Measurements from ENCODE around the gene EPS15. TPM values are rescaled to one million over a fixed set of nuclear protein-coding genes. Genes with fewer than 3 reads are reported as not detected.

EPS15 gene
- total and polyA plus RNA-seq, 4 donors, result 8.8 to 52.1 (median 19.1) TPM

DNA sequence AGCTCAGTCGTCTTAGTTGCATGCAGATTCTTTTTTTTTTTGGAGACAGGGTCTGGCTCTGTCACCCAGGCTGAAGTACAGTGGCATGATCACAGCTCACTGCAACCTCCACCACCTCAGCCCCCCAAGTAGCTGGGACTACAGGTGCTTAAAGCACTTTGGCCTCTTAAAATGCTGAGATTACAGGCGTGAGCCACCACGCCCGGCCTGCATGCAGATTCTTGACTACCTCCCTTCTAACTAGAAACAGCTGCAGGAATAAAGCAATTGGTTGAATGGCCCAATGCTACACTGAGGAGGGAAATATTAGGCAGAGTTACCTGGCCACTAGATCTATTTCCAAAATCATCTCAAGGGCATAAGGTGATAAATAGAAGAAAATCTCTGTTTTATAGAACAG, 159.2 kb downstream of the EPS15 start:
- H3K4me3 ChIP-seq (ENCODE audit: low read depth in 1 of 3, low read length in 3 of 3), result no peak overlapping the region
- no peak for TF ChIP-seq YY1 (IDR thresholded peaks at IDR 0.05)
- TF ChIP-seq MAX (IDR thresholded peaks at IDR 0.05), result no peak
- TF ChIP-seq HNF4G (IDR thresholded peaks at IDR 0.05), result no peak
- TF ChIP-seq REST (IDR thresholded peaks at IDR 0.05), result no peak
- TF ChIP-seq RAD21 (IDR thresholded peaks at IDR 0.05), result no peak
- no peak for TF ChIP-seq FOXA1 (IDR thresholded peaks at IDR 0.05)
- no peak for TF ChIP-seq GABPA (IDR thresholded peaks at IDR 0.05 in 1 of 2, conservative IDR thresholded peaks at IDR 0.05 in 1 of 2)
- TF ChIP-seq, protein P1, sequence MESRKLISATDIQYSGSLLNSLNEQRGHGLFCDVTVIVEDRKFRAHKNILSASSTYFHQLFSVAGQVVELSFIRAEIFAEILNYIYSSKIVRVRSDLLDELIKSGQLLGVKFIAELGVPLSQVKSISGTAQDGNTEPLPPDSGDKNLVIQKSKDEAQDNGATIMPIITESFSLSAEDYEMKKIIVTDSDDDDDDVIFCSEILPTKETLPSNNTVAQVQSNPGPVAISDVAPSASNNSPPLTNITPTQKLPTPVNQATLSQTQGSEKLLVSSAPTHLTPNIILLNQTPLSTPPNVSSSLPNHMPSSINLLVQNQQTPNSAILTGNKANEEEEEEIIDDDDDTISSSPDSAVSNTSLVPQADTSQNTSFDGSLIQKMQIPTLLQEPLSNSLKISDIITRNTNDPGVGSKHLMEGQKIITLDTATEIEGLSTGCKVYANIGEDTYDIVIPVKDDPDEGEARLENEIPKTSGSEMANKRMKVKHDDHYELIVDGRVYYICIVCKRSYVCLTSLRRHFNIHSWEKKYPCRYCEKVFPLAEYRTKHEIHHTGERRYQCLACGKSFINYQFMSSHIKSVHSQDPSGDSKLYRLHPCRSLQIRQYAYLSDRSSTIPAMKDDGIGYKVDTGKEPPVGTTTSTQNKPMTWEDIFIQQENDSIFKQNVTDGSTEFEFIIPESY (IDR thresholded peaks at IDR 0.05), result no peak
- TF ChIP-seq, protein P2, sequence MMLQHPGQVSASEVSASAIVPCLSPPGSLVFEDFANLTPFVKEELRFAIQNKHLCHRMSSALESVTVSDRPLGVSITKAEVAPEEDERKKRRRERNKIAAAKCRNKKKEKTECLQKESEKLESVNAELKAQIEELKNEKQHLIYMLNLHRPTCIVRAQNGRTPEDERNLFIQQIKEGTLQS (IDR thresholded peaks at IDR 0.05), result no peak
- no peak for TF ChIP-seq SP1 (IDR thresholded peaks at IDR 0.05)
- no peak for TF ChIP-seq EGR1 (IDR thresholded peaks at IDR 0.05; ENCODE audit: low read depth in 2 of 2)
- no peak for TF ChIP-seq NR2F2 (IDR thresholded peaks at IDR 0.05)
- TF ChIP-seq JUND (IDR thresholded peaks at IDR 0.05), result no peak
- no peak for TF ChIP-seq FOXA2 (IDR thresholded peaks at IDR 0.05)
- no peak for TF ChIP-seq CTCF (IDR thresholded peaks at IDR 0.05; ENCODE audit: low read depth, low read length, missing input control)
- TF ChIP-seq RXRA (IDR thresholded peaks at IDR 0.05), result no peak
- no peak for TF ChIP-seq TAF1 (conservative IDR thresholded peaks at IDR 0.05)
- no peak for TF ChIP-seq HNF4A (conservative IDR thresholded peaks at IDR 0.05)
- no peak for DNase-seq (ENCODE audit: low spot score)
- H3K9ac ChIP-seq (ENCODE audit: low read depth in 1 of 2, low read length in 2 of 2), result no peak overlapping the region
- H3K27me3 ChIP-seq (ENCODE audit: control insufficient read depth in 4 of 4, insufficient read depth in 4 of 4, low read length in 3 of 4), result no peaks in the 10 kb centered on the region
- H3K27ac ChIP-seq (ENCODE audit: low read depth in 1 of 2, low read length in 2 of 2), result no peak overlapping the region
- H3K36me3 ChIP-seq (ENCODE audit: control insufficient read depth in 4 of 4, insufficient read depth in 3 of 4, low read depth in 1 of 4, low read length in 3 of 4), result peaks cover 0 to 36% (median 24%) of the 10 kb centered on the region in 4 donors
- no peaks in the 10 kb centered on the region for H3K4me1 ChIP-seq (ENCODE audit: control insufficient read depth in 4 of 4, insufficient read depth in 4 of 4, low read length in 3 of 4)
- H3K9me3 ChIP-seq (ENCODE audit: control insufficient read depth in 4 of 4, low read length in 3 of 4), result no peaks in the 10 kb centered on the region
- WGBS, result 92% methylated on average over 4 of the region's 4 CpGs

All from liver (tissue), 9 donors.